Vagina (tissue), 2 donors: ENCODE data around the gene TSPAN9. TPM values are rescaled to one million over a fixed set of nuclear protein-coding genes. Genes with fewer than 3 reads are reported as not detected.

Source experiments
- DNase-seq, 2 donors: peaks; one replicate each; pipeline ENCODE4 v3.0.0-alpha.2; 2017; ENCODE audit errors: extremely low spot score in 2 of 2
- H3K27ac ChIP-seq: fragments of 200-600 bp; sonication (generic); one replicate; pipeline ENCODE4 v1.5.1; 2019
- H3K27me3 ChIP-seq: fragments of 200-600 bp; sonication (generic); one replicate; pipeline ENCODE4 v1.5.1; 2019
- H3K36me3 ChIP-seq, 2 donors: fragments of 200-600 bp; sonication (generic); one replicate each; pipeline ENCODE4 v1.5.1; 2017 to 2019
- H3K4me1 ChIP-seq: fragments of 200-600 bp; sonication (generic); one replicate; pipeline ENCODE4 v1.5.1; 2019
- H3K4me3 ChIP-seq, 2 donors: fragments of 200-600 bp; sonication (generic); 1 replicate in 1 of 2; 2 replicates in 1 of 2; pipeline ENCODE4 v1.5.1; 2016 to 2019
- H3K9me3 ChIP-seq: fragments of 200-600 bp; sonication (generic); one replicate; pipeline ENCODE4 v1.5.1; 2019
- CTCF ChIP-seq, 3 experiments: fragments of 450-650 bp in 2 of 3; fragments of 200-600 bp in 1 of 3; sonication (generic) in 1 of 3; IDR thresholded peaks; one replicate each; pipeline ENCODE4 v1.5.1; 2017 to 2019; ENCODE audit warnings: antibody characterized with exemption in 3 of 3, mild to moderate bottlenecking in 2 of 3, moderate library complexity in 2 of 3
- POLR2A ChIP-seq, 2 donors: fragments of 450-650 bp; IDR thresholded peaks; one replicate each; pipeline ENCODE4 v1.6.1; 2017; ENCODE audit warnings: antibody characterized with exemption in 2 of 2, mild to moderate bottlenecking in 2 of 2, moderate library complexity in 2 of 2
- POLR2AphosphoS5 ChIP-seq, 2 donors: sonication (generic); formaldehyde crosslinking; IDR thresholded peaks; one replicate each; pipeline ENCODE4 v1.9.0; 2017; ENCODE audit warnings: antibody characterized with exemption in 2 of 2, mild to moderate bottlenecking in 2 of 2, low read depth in 1 of 2; ENCODE audit not compliant: insufficient read depth in 1 of 2
- intact Hi-C: fragments of 100-400 bp; cut with DNase I; formaldehyde crosslinking; loops from one replicate; pipeline ENCODE4 v1.15.1; 2023
- total RNA-seq: library from RNA; depleted of rRNA; stranded (reverse); fragments of >200 nt; gene quantifications from one replicate; pipeline ENCODE4 v1.2.3, GENCODE V29; 2016

TSPAN9 gene
- total RNA-seq, 1 donor from 2014 or later: 32.2 TPM

DNA sequence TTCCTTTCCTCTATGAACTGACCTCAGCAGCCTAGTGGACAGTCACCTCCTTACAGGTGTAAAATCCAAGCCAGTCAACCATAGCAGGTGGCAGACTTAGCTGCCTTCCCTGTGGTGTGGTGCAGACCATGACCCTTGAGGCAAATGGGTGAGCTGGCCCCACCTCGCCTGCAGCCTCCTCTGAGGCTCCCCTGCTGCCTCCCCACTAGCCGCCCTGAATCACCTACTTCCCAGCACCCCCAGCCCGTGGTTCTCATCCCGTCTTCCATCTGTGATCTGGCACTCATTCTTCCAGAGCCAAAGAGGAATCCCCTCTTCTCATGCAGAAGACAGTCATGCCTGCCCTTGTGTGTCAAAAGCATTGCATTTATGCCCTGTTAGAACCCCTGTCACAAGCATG is 34.4 kb upstream of the TSPAN9 start:
- Histone ChIP-seq H3K36me3 (no peaks in the 10 kb centered on the region), H3K9me3 (no peaks in the 10 kb centered on the region), H3K4me1 (no peaks in the 10 kb centered on the region), H3K27me3 (no peaks in the 10 kb centered on the region), H3K4me3 (no peak overlapping the region), H3K27ac (no peak overlapping the region)
- no peak for DNase-seq
- intact Hi-C loops: no loop called here
- TF ChIP-seq CTCF (IDR thresholded peaks at IDR 0.05): no peak
- no peak for TF ChIP-seq POLR2A (IDR thresholded peaks at IDR 0.05)
- no peak for TF ChIP-seq POLR2AphosphoS5 (IDR thresholded peaks at IDR 0.05; ENCODE audit: insufficient read depth in 1 of 2, low read depth in 1 of 2)

DNA sequence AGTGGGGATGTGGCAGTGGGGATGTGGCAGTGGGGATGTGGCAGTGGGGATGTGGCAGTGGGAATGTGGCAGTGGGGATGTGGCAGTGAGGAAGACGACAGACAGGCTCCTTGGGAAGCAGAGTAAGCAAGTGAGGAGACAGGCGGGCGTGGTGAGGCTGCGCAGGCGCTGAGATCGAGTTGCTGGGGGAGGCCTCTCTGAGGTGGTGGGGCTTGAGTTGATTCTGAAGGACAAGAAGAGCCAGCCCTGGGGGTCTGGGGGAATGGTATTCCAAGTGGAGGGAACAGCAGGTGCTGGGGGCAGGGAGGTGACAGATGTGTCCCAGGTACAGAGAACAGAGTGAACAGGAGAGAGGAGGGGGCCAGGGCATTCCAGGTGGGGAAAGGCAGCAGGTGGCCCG is 33.8 kb upstream of the TSPAN9 start:
- no peaks in the 10 kb centered on the region for H3K9me3 ChIP-seq
- no peaks in the 10 kb centered on the region for H3K27me3 ChIP-seq
- H3K27ac ChIP-seq: no peak overlapping the region
- no peaks in the 10 kb centered on the region for H3K4me1 ChIP-seq
- no peaks in the 10 kb centered on the region for H3K36me3 ChIP-seq
- TF ChIP-seq POLR2AphosphoS5 (IDR thresholded peaks at IDR 0.05; ENCODE audit: insufficient read depth in 1 of 2, low read depth in 1 of 2): no peak
- TF ChIP-seq POLR2A (IDR thresholded peaks at IDR 0.05): no peak
- no peak for TF ChIP-seq CTCF (IDR thresholded peaks at IDR 0.05)
- H3K4me3 ChIP-seq: no peak overlapping the region
- intact Hi-C loops: no loop called here
- no peak for DNase-seq

- TF ChIP-seq POLR2AphosphoS5 (IDR thresholded peaks at IDR 0.05; ENCODE audit: insufficient read depth in 1 of 2, low read depth in 1 of 2) (no peak), CTCF (IDR thresholded peaks at IDR 0.05) (no peak), POLR2A (IDR thresholded peaks at IDR 0.05) (no peak)
- no peaks in the 10 kb centered on the region for H3K9me3 ChIP-seq
- intact Hi-C loops: no loop called here
Measured at GRCh38 chr12:3044141-3044630, 33.0 kb upstream of the TSPAN9 start.

DNA sequence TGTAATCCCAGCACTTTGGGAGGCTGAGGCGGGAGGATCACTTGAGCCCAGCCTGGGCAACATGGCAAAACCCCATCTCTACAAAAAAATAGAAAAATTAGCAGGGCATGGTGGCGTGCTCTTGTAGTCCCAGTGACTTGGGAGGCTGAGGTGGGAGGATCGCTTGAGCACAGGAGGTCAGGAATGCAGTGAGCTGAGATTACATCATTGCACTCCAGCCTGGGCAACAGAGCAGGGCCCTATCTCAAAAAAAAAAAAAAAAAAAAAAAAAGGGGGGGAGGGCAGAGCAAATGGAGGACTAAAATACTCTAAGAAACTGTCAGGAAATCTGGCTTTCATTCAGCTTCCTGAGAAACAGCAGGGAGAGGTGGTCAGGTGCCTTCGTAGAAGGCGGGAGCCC is 31.7 kb upstream of the TSPAN9 start:
- H3K27me3 ChIP-seq: no peaks in the 10 kb centered on the region
- no peak overlapping the region for H3K4me3 ChIP-seq
- H3K9me3 ChIP-seq: no peaks in the 10 kb centered on the region
- no peak for TF ChIP-seq POLR2AphosphoS5 (IDR thresholded peaks at IDR 0.05; ENCODE audit: insufficient read depth in 1 of 2, low read depth in 1 of 2)
- no peak for TF ChIP-seq CTCF (IDR thresholded peaks at IDR 0.05)
- TF ChIP-seq POLR2A (IDR thresholded peaks at IDR 0.05): no peak
- intact Hi-C loops: no loop called here
- no peaks in the 10 kb centered on the region for H3K4me1 ChIP-seq
- no peak overlapping the region for H3K27ac ChIP-seq
- DNase-seq: no peak
- H3K36me3 ChIP-seq: no peaks in the 10 kb centered on the region

More at GRCh38 chr12:3044141-3044630, 33.0 kb upstream of the TSPAN9 start:
- Histone ChIP-seq H3K36me3 (no peaks in the 10 kb centered on the region), H3K27ac (no peak overlapping the region), H3K4me1 (no peaks in the 10 kb centered on the region), H3K4me3 (no peak overlapping the region), H3K27me3 (no peaks in the 10 kb centered on the region)
- DNase-seq: no peak

DNA sequence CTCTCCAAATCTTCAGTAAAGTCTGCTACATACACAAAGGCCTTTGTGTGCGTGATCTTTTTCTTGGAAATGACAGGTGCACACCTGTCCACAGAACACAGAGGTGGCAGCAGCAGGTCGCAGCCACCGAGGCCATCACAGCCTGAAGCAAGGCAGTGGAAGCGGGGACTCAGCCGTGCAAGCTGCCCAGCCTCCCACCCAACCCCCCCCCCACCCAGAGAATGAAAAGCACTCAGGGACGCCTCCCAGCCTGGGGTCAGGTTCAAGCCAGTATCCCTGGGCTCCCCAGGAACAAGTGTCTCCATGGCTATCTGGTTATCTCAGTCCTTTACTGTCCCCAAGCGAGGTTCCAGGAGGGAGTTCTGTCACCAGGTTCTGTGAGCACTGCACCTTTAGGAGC is 31.2 kb upstream of the TSPAN9 start:
- Histone ChIP-seq H3K36me3 (no peaks in the 10 kb centered on the region), H3K27me3 (no peaks in the 10 kb centered on the region), H3K9me3 (no peaks in the 10 kb centered on the region), H3K27ac (no peak overlapping the region), H3K4me1 (no peaks in the 10 kb centered on the region), H3K4me3 (no peak overlapping the region)
- DNase-seq: no peak
- TF ChIP-seq POLR2A (IDR thresholded peaks at IDR 0.05) (no peak), POLR2AphosphoS5 (IDR thresholded peaks at IDR 0.05; ENCODE audit: insufficient read depth in 1 of 2, low read depth in 1 of 2) (no peak), CTCF (IDR thresholded peaks at IDR 0.05) (no peak)
- intact Hi-C loops: no loop called here
